HepG2 (cell line): ENCODE data around the gene GLDN. TPM values are rescaled to one million over a fixed set of nuclear protein-coding genes. Genes with fewer than 3 reads are reported as not detected.
A peak's percentile ranks its signal among the peaks of the same experiment; 100 is the strongest.

ENCODE experiments used
- AGO1 ChIP-seq: fragments of 200-400 bp; formaldehyde crosslinking; IDR thresholded peaks from 2 replicates; pipeline ENCODE4 v1.6.1; 2017; ENCODE audit warnings: mild to moderate bottlenecking, low read depth, low read length, moderate library complexity; ENCODE audit not compliant: poor library complexity, severe bottlenecking
- ATF6 ChIP-seq: sonication (generic); formaldehyde crosslinking; conservative IDR thresholded peaks from 2 replicates; pipeline ENCODE4 v1.4.0; 2020; ENCODE audit warnings: missing genetic modification reagents
- BCLAF1 ChIP-seq: fragments of 450-650 bp; IDR thresholded peaks from 2 replicates; pipeline ENCODE4 v1.6.1; 2017; ENCODE audit warnings: mild to moderate bottlenecking
- CEBPG ChIP-seq: IDR thresholded peaks from 2 replicates; pipeline ENCODE4 v1.6.1; 2016
- GPBP1L1 ChIP-seq: sonication (generic); formaldehyde crosslinking; IDR thresholded peaks from 2 replicates; pipeline ENCODE4 v1.5.0; 2020; ENCODE audit warnings: mild to moderate bottlenecking, missing genetic modification reagents
- IKZF1 ChIP-seq: fragments of 450-650 bp; IDR thresholded peaks from 2 replicates; pipeline ENCODE4 v1.7.1; 2016
- IKZF4 ChIP-seq: sonication (generic); formaldehyde crosslinking; IDR thresholded peaks from 2 replicates; pipeline ENCODE4 v1.5.1; 2020; ENCODE audit warnings: borderline replicate concordance, mild to moderate bottlenecking, low read depth, missing genetic modification reagents; ENCODE audit errors: not compliant biosample characterization
- IRX3 ChIP-seq: sonication (generic); formaldehyde crosslinking; IDR thresholded peaks from 2 replicates; pipeline ENCODE4 v1.8.1; 2023; ENCODE audit warnings: mild to moderate bottlenecking, low read depth, missing genetic modification reagents, borderline replicate concordance
- KDM5A ChIP-seq: fragments of 200-600 bp; sonication (generic); IDR thresholded peaks from 2 replicates; pipeline ENCODE4 v1.7.0; 2018; ENCODE audit warnings: antibody characterized with exemption, mild to moderate bottlenecking, low read length, borderline replicate concordance
- KLF13 ChIP-seq: sonication (generic); formaldehyde crosslinking; IDR thresholded peaks from 2 replicates; pipeline ENCODE4 v1.4.0; 2020; ENCODE audit warnings: mild to moderate bottlenecking, missing genetic modification reagents
- ZNF382 ChIP-seq: sonication (generic); formaldehyde crosslinking; IDR thresholded peaks from 2 replicates; pipeline ENCODE4 v1.5.0; 2020; ENCODE audit warnings: missing genetic modification reagents, mild to moderate bottlenecking, borderline replicate concordance
- ZNF432 ChIP-seq: sonication (generic); formaldehyde crosslinking; IDR thresholded peaks from 2 replicates; pipeline ENCODE4 v1.5.0; 2020; ENCODE audit warnings: missing genetic modification reagents, mild to moderate bottlenecking, borderline replicate concordance
- ZNF569 ChIP-seq: sonication (generic); formaldehyde crosslinking; IDR thresholded peaks from 2 replicates; pipeline ENCODE4 v1.5.0; 2020; ENCODE audit warnings: mild to moderate bottlenecking, missing genetic modification reagents, moderate library complexity, borderline replicate concordance
- ZNF776 ChIP-seq: sonication (generic); formaldehyde crosslinking; IDR thresholded peaks from 2 replicates; pipeline ENCODE4 v1.4.0; 2020; ENCODE audit warnings: mild to moderate bottlenecking, missing genetic modification reagents
- polyA plus RNA-seq, 8 experiments: library from polyadenylated mRNA; depleted of rRNA in 3 of 8; stranded (reverse) in 7 of 8; unstranded in 1 of 8; fragments of >200 nt; fragmentation: Illumina TruSeq in 4 of 8; extraction: Trizol in 4 of 8; gene quantifications; 2 replicates each; pipeline versions ENCODE4 v1.2.1 to v1.2.3, GENCODE V29; 2011 to 2016; ENCODE audit warnings: low read depth in 4 of 8, missing spikeins in 1 of 8, mixed read lengths in 1 of 8; ENCODE audit not compliant: insufficient read depth in 1 of 8
- total RNA-seq, 5 experiments: library from RNA; depleted of rRNA; stranded (reverse); fragments of >200 nt; fragmentation: Illumina TruSeq; extraction: Trizol; gene quantifications; 2 replicates each; pipeline ENCODE4 v1.2.3, GENCODE V29; 2016; ENCODE audit warnings: low read depth in 1 of 5
- TF ChIP-seq, protein P1 (sequence below): sonication (generic); formaldehyde crosslinking; IDR thresholded peaks from 2 replicates; pipeline ENCODE4 v1.4.0; 2020; ENCODE audit warnings: missing genetic modification reagents, borderline replicate concordance
- TF ChIP-seq, protein P2 (sequence below): sonication (generic); formaldehyde crosslinking; IDR thresholded peaks from 2 replicates; pipeline ENCODE4 v1.8.1; 2022; ENCODE audit warnings: low read depth, mild to moderate bottlenecking, missing genetic modification reagents

GLDN gene
- total and polyA plus RNA-seq, 2 of the 13 experiments (the other 11 are each of a cell fraction or from before 2014, with no cell fraction given), result 0.86 to 1.0 TPM

DNA sequence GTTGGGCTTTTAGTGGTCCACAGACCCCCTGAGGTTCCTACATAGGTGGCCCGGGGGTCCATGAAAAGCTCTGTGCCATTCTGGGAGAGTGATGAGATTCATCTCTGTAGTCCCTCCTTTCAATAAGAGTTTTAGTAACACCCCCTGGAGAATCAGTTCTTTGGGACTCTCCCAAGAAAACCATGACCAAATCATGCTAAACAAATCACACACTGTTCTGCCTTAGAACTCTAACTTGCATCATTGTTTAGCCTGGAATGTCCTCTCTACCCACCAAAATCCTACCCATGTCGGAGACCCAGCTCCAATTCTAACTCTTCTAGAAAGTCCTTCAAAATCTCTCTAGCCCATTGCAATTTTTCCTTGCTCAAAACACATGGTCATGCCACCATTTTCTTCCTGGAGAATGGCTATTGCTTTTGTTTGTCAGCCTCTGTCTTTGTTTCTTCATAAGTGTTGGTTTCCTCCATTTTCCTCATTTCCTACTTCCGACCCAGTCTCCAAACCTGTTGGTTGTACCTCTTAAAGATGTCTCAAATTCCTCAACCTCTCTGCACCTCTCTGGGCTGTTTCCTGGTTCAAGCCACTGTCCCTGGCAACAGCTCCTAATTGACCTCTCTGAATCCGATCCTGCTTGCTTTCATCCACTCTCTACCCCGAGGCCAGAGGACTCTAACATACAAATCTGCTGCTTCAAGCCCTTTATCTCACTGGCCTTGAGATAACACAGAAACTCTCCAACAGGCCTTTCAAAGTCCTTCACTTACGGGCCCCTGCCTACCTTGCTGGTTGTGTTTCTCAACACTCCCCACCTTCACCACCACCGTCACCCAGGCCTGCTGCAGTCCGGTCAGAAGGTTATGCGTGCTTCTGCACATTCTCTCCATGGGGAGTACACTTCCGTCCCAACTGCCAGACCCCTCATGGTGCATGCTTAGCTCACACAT lies 26.8 kb upstream of the GLDN start (continued):
- TF ChIP-seq, protein P1, sequence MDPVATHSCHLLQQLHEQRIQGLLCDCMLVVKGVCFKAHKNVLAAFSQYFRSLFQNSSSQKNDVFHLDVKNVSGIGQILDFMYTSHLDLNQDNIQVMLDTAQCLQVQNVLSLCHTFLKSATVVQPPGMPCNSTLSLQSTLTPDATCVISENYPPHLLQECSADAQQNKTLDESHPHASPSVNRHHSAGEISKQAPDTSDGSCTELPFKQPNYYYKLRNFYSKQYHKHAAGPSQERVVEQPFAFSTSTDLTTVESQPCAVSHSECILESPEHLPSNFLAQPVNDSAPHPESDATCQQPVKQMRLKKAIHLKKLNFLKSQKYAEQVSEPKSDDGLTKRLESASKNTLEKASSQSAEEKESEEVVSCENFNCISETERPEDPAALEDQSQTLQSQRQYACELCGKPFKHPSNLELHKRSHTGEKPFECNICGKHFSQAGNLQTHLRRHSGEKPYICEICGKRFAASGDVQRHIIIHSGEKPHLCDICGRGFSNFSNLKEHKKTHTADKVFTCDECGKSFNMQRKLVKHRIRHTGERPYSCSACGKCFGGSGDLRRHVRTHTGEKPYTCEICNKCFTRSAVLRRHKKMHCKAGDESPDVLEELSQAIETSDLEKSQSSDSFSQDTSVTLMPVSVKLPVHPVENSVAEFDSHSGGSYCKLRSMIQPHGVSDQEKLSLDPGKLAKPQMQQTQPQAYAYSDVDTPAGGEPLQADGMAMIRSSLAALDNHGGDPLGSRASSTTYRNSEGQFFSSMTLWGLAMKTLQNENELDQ (CRISPR knock-in tag), result no peak
- TF ChIP-seq ZNF432 (CRISPR knock-in tag) (no peak), IKZF4 (CRISPR knock-in tag) (no peak), BCLAF1 (no peak), IRX3 (CRISPR knock-in tag) (no peak), ZNF776 (CRISPR knock-in tag) (no peak), IKZF1 (no peak), ATF6 (CRISPR knock-in tag) (no peak), KDM5A (no peak), ZNF382 (CRISPR knock-in tag) (no peak), AGO1 (no peak), GPBP1L1 (CRISPR knock-in tag) (no peak), ZNF569 (CRISPR knock-in tag) (no peak), KLF13 (no peak), CEBPG (CRISPR knock-in tag) (peak; percentile 85)
- TF ChIP-seq, protein P2, sequence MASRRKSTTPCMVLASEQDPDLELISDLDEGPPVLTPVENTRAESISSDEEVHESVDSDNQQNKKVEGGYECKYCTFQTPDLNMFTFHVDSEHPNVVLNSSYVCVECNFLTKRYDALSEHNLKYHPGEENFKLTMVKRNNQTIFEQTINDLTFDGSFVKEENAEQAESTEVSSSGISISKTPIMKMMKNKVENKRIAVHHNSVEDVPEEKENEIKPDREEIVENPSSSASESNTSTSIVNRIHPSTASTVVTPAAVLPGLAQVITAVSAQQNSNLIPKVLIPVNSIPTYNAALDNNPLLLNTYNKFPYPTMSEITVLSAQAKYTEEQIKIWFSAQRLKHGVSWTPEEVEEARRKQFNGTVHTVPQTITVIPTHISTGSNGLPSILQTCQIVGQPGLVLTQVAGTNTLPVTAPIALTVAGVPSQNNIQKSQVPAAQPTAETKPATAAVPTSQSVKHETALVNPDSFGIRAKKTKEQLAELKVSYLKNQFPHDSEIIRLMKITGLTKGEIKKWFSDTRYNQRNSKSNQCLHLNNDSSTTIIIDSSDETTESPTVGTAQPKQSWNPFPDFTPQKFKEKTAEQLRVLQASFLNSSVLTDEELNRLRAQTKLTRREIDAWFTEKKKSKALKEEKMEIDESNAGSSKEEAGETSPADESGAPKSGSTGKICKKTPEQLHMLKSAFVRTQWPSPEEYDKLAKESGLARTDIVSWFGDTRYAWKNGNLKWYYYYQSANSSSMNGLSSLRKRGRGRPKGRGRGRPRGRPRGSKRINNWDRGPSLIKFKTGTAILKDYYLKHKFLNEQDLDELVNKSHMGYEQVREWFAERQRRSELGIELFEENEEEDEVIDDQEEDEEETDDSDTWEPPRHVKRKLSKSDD (CRISPR knock-in tag), result no peak
